GM21529 (cell line): ENCODE measurements around the gene SELENOH.

Source experiments
- ATAC-seq: cut with Tn5 transposase; IDR thresholded peaks from one replicate; pipeline ENCODE4 v1.9.1; 2021; ENCODE audit not compliant: unreplicated experiment

SELENOH gene

DNA sequence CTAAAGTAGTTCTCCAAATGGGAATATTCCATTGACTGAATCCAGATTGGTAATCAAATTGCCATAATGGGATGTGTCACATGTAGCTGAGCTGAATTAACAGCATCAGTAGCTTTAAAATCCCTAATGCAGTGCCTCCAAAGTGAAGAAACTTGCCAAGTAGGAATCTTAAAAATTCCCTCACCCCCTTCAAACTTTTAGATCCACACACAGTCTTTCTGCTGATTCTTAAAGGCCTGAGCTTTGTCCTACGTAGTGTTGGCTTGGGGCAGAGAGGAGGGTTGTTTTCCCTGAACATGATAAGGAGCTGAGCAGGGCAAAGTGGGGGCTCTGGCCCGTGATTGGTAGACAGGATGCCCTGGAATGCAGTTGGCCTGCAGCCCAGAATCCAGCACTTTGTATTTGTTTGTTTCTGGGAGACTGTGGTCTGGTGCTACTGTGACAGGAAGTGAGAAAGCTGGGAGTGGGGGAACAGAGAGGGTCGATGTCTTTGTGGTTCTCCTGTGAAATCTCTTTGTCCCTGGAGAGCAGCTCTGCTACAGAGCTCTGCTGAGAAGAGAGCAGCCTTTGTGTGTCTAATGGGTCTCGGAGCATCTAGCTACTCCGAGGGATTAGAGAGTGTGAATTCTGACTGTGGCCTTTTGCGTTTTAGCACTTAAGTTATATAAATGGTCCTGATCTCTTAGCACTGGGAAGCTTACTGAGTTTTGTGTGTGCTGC is 37.2 kb downstream of the SELENOH start:
- no peak for ATAC-seq

DNA sequence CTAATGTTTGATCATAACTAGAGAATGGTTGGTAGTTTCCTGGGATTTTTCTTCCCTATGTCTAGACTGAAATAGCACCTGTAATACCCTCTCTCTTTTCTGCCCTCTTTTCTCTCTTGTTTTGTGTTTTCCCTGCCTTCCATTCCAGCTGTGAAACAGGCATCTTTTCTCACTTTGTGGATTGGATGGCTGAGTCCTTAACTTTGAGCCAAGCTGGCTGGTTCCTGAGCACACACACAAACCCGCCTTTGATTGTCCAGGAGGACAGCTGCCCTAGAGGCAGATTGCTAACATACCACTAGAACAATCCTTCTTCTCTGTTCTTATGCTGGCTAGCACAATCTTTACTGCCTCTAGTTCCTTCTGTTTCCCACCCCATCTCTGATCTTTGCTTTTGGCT is 38.0 kb downstream of the SELENOH start:
- no peak for ATAC-seq

DNA sequence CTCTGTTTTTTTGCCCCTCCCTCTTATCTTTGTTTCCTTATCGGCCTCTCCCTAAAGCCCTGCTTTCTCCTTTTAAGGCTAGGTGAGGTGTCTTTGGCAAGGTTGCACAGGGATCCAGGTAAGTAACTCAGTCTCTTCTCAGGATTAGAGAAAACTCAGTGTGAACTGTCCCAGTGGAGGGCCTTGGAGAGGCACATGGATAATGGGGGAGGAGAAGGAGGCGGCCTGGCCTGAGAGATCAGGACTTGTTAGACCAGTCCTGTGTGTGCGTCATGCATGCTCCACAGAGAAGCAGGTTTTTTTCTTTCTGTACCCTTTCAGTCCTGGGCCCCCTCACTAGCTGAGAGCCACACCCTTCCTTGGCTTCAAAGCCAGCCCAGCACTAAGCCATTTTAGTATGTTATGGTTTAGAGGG is 40.2 kb downstream of the SELENOH start:
- no peak for ATAC-seq

DNA sequence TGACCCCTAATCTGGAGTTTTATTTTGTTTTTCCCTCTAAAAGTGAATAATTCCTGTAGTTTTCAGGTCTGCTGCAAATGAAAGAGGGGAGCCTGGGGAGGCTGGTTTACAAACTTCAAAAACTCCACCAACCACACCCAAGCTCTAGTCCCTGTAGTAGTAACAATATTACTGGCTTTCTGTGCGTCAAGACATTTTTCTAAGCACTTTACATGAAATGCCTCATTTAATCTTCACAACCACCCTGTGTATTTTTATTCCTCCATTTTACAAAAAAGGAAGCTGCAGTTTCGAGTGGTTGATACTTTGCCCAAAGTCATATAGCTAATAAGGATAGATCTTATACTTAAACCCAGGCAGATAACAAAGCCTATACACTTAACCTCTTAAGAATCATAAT is 43.8 kb downstream of the SELENOH start:
- peak; percentile 58 for ATAC-seq

DNA sequence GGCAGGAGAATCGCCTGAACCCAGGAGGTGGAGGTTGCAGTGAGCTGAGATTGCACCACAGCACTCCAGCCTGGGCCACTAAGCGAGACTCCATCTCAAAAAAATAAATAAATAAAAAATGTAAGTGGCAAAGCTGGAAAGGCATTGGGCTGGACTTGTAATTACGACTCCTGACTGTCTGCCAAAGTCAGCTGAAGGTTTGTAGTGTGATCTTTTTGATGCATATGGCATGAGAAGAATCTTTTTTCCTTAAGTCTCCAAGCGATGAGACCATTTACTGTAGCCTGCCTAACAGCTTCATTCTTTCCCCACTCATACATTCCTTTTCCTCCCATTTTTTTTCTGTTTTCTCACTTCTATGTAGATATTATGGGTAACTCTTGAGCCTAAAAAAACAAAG is 45.1 kb downstream of the SELENOH start:
- ATAC-seq: no peak

DNA sequence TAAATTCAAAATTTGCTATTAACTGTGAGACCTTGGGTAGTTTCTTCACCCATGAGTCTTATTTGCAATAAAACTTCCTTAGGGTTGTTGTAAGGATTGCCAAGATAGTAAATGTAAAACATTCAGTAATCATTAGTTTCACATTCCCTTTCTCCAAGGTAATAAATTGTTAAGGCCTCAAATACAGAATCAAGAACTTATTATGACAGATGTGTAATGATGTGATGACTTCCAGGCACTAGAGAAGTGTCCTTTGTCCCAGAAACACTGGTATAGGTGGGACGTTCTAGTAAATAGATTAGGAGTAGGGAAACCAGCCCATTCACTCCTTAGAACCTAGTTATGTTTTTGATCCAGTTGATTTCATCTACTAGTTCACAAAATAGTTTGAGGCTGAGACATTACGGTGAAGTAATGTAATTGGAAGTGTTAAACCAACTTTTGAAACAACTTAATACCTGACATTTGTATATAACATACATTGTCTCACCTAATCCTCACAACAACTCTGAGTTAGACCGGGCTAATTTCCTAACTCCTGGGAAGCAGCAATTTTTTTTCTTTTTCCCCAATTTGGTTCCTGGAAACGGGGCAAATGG is 45.8 kb downstream of the SELENOH start:
- ATAC-seq: no peak

DNA sequence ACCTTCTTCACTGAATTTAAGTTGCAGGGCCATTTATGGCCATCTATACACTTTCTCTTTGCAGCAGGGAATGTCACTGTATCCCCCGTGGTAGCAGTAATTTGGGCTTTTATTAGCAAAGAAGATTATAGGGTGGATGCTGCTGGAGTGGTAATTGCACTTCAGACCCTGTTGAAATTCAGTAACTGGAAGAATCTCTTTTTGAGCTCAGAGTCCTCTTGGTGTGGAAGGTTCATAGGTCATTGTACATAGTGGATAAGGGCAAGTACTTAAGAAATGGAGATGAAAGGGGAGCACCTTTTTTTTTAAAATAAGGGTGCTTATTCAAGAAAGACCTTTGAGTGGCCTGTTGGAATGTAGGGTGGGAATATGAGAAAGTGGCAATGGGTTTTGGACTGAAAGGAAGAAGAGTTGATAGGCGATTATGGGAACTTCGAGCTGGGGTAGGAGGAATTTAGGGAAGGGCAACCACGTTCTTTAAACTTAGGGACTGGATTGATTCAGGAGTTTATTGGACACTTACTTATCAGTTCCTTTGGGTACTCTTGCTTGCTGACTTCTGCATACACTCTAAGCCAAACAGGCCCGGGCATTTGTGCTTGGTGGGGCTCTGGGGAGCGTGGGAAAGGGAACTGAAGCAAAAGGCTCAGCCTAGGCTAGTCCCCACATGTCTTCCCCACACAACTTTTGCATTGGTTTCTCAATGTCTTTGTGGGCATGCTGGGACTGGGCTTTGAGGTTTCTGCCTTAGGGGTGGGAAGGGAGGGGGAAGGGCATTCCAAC is 46.8 kb downstream of the SELENOH start:
- ATAC-seq: peak; percentile 46

DNA sequence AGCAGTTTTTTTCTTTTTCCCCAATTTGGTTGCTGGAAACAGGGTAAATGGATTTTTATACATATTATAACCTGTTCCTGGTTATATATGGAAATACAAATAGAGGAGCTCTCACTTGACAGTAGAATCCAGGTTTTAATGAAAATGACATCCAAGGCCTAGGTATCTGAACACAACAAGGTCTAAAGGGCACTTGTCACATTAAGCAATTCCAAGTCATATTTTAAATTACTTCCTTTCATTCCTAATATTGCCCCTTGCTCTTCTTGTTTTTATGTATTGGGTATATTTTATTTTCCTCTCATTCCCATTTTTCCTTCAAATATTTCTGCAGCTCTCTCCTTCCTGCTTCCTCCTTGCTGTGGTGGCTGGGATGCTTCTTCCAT is 47.4 kb downstream of the SELENOH start:
- no peak for ATAC-seq

DNA sequence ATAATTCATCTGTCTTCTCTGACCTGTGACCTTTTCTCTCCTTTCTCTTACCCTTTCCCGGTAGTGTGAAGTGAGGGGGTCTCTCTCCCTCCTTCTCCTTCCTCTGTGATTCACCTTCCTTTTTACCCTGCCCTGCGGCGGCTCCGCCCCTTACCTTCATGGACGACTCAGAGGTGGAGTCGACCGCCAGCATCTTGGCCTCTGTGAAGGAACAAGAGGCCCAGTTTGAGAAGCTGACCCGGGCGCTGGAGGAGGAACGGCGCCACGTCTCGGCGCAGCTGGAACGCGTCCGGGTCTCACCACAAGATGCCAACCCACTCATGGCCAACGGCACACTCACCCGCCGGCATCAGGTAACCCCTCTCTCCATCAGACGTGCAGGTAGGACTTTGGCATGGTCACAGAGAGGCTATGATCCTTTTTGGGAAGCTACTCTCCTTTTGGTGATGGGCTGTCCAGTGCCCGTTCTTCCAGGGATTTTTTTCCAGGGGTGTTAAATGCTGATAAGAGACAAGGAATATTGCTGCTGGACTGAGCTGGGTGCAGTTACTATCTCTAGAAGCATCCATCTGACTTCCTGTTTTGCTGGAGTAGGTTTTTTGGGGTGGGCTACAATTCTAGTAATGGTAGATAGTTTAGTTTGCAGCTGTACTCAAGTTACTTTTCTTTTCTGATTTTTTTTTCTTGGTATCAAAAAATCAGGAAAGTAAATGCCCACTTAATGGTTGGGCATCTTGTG is 50.2 kb downstream of the SELENOH start:
- ATAC-seq: no peak

DNA sequence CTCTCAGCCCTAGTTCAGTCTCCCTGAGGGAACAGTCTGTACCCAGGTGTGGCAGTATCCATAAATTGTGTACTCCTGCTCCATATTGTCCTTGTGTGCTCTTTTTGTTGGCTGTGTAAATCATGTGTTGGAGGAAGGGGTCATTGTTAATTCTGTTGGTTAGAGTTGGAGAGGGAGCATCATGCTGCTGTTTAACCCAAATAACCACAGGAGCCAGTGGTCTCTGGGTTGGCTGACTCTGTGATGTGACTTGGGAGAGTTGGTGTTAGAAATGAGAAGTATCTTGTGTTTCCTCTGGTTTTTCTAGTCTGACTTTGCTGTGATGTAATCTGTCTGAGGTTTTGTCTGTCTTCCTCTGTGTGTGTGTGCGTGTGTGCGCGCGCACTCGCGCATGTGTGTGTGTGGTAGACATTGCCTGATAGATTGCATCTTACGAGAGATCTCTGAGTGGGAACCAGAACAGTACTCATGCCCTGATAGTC is 50.8 kb downstream of the SELENOH start:
- peak; percentile 79 for ATAC-seq

DNA sequence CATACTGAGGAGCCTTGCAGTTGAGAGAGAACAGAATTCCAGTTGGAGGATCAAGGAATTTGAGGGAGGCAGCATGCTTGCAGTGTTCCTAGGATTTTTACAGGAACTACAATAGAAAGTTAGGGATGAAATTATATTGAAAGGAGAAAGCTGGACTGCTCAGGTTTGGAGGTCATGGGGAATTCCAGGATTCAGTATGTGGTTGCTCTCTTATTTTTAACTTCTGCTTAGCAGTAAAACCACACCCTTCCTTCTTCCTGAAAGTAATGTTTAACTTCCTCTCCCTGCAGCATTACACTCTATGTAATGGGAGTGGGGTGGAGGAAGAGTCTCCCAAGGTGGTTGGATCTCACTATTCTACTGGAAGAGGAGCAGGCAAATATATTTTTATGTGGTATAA is 51.6 kb downstream of the SELENOH start:
- no peak for ATAC-seq
